Measurements from ENCODE around the gene PAK4.

GRCh38 chr19:39196860-39197562, 71.4 kb downstream of the PAK4 start, which contains the start of gene NCCRP1:
- TF ChIP-seq POLR2A (IDR thresholded peaks at IDR 0.05; ENCODE audit: low read length) (no peak), GATA1 (IDR thresholded peaks at IDR 0.05; ENCODE audit: low read depth, low read length) (no peak)
